Endothelial cell (in vitro differentiated cells): ENCODE data around the gene MMRN1. TPM values are rescaled to one million over a fixed set of nuclear protein-coding genes. Genes with fewer than 3 reads are reported as not detected.

Experiments used
- DNase-seq: peaks from one replicate; pipeline ENCODE4 v3.0.0; 2021; ENCODE audit warnings: low spot score
- H3K27ac Mint-ChIP-seq: one replicate; pipeline ENCODE4 v1.8.0; 2021; ENCODE audit warnings: mixed read lengths, inconsistent platforms; ENCODE audit not compliant: unreplicated experiment
- H3K27me3 Mint-ChIP-seq: one replicate; pipeline ENCODE4 v1.8.0; 2021; ENCODE audit warnings: mild to moderate bottlenecking, moderate library complexity, mixed read lengths, inconsistent platforms; ENCODE audit not compliant: unreplicated experiment
- H3K36me3 Mint-ChIP-seq: one replicate; pipeline ENCODE4 v1.8.0; 2021; ENCODE audit warnings: mild to moderate bottlenecking, low read depth, mixed read lengths, inconsistent platforms; ENCODE audit not compliant: unreplicated experiment
- H3K4me1 Mint-ChIP-seq: one replicate; pipeline ENCODE4 v1.8.0; 2021; ENCODE audit warnings: mild to moderate bottlenecking, mixed read lengths, inconsistent platforms; ENCODE audit not compliant: unreplicated experiment
- H3K4me3 Mint-ChIP-seq: one replicate; pipeline ENCODE4 v1.8.0; 2021; ENCODE audit warnings: mild to moderate bottlenecking, mixed read lengths, inconsistent platforms; ENCODE audit not compliant: unreplicated experiment
- H3K9me3 Mint-ChIP-seq: one replicate; pipeline ENCODE4 v1.8.0; 2021; ENCODE audit warnings: mixed read lengths, inconsistent platforms; ENCODE audit not compliant: unreplicated experiment
- CTCF ChIP-seq: fragments of 200-600 bp; sonication (generic); IDR thresholded peaks from one replicate; pipeline ENCODE4 v1.5.0; 2021; ENCODE audit warnings: antibody characterized with exemption; ENCODE audit not compliant: unreplicated experiment
- total RNA-seq: library from RNA; stranded (reverse); fragmentation: NEBNext Ultra II Directional; extraction: Animal tissue kit (Norgen Biotek cat#: 25700); gene quantifications from one replicate; pipeline ENCODE4 v1.2.1, GENCODE V29; 2021; ENCODE audit not compliant: unreplicated experiment

Gene MMRN1
- total RNA-seq, 1 donor from 2014 or later, result 304 TPM

GRCh38 chr4:89915937-89916336 is 21.3 kb downstream of the MMRN1 start:
- peaks cover 2% of the 10 kb centered on the region for H3K27me3 Mint-ChIP-seq
- TF ChIP-seq CTCF, result no peak
- H3K36me3 Mint-ChIP-seq, result no peaks in the 10 kb centered on the region
- H3K9me3 Mint-ChIP-seq, result no peaks in the 10 kb centered on the region
- H3K4me1 Mint-ChIP-seq, result no peaks in the 10 kb centered on the region
- H3K4me3 Mint-ChIP-seq, result no peak overlapping the region
- H3K27ac Mint-ChIP-seq, result no peak overlapping the region
- DNase-seq, result no peak

GRCh38 chr4:89922848-89923416 is 28.3 kb downstream of the MMRN1 start:
- Mint-ChIP-seq H3K27me3 (peaks cover 2% of the 10 kb centered on the region), H3K4me1 (no peaks in the 10 kb centered on the region), H3K27ac (no peak overlapping the region), H3K36me3 (peaks cover 22% of the 10 kb centered on the region), H3K9me3 (no peaks in the 10 kb centered on the region), H3K4me3 (no peak overlapping the region)
- no peak for TF ChIP-seq CTCF
- no peak for DNase-seq

GRCh38 chr4:89928838-89929237 is 34.2 kb downstream of the MMRN1 start:
- Mint-ChIP-seq H3K27ac (no peak overlapping the region), H3K27me3 (no peaks in the 10 kb centered on the region), H3K9me3 (no peaks in the 10 kb centered on the region), H3K36me3 (peaks cover 46% of the 10 kb centered on the region), H3K4me3 (no peak overlapping the region), H3K4me1 (no peaks in the 10 kb centered on the region)
- DNase-seq, result no peak
- TF ChIP-seq CTCF, result no peak

GRCh38 chr4:89929425-89930159 is 34.9 kb downstream of the MMRN1 start:
- H3K4me3 Mint-ChIP-seq, result no peak overlapping the region
- H3K27me3 Mint-ChIP-seq, result no peaks in the 10 kb centered on the region
- no peak overlapping the region for H3K27ac Mint-ChIP-seq
- no peaks in the 10 kb centered on the region for H3K4me1 Mint-ChIP-seq
- DNase-seq, result no peak
- peaks cover 46% of the 10 kb centered on the region for H3K36me3 Mint-ChIP-seq
- no peak for TF ChIP-seq CTCF
- no peaks in the 10 kb centered on the region for H3K9me3 Mint-ChIP-seq

GRCh38 chr4:89939546-89939945 is 44.9 kb downstream of the MMRN1 start:
- H3K9me3 Mint-ChIP-seq, result no peaks in the 10 kb centered on the region
- no peak overlapping the region for H3K27ac Mint-ChIP-seq
- no peaks in the 10 kb centered on the region for H3K27me3 Mint-ChIP-seq
- TF ChIP-seq CTCF, result no peak
- H3K36me3 Mint-ChIP-seq, result no peaks in the 10 kb centered on the region
- no peak overlapping the region for H3K4me3 Mint-ChIP-seq
- no peaks in the 10 kb centered on the region for H3K4me1 Mint-ChIP-seq
- DNase-seq, result no peak
